Erythroblast (primary cell): ENCODE data around the gene ITPRIP.

ENCODE experiments used
- GATA1 ChIP-seq: IDR thresholded peaks from 2 replicates; pipeline ENCODE4 v1.6.1; 2011; ENCODE audit warnings: low read depth, mild to moderate bottlenecking, control low read depth, low read length, moderate library complexity
- POLR2A ChIP-seq: IDR thresholded peaks from 2 replicates; pipeline ENCODE4 v1.6.1; 2011; ENCODE audit warnings: mild to moderate bottlenecking, low read length

- TF ChIP-seq POLR2A (no peak), GATA1 (no peak)
These were observed 4.4 kb downstream of the ITPRIP start for GRCh38 chr10:104333728-104334373.
